ENCODE data around the gene ZBTB33. TPM values are rescaled to one million over a fixed set of nuclear protein-coding genes. Genes with fewer than 3 reads are reported as not detected.

ZBTB33 gene
- total RNA-seq, 1 experiment from 2014 or later = 16.2 TPM

DNA sequence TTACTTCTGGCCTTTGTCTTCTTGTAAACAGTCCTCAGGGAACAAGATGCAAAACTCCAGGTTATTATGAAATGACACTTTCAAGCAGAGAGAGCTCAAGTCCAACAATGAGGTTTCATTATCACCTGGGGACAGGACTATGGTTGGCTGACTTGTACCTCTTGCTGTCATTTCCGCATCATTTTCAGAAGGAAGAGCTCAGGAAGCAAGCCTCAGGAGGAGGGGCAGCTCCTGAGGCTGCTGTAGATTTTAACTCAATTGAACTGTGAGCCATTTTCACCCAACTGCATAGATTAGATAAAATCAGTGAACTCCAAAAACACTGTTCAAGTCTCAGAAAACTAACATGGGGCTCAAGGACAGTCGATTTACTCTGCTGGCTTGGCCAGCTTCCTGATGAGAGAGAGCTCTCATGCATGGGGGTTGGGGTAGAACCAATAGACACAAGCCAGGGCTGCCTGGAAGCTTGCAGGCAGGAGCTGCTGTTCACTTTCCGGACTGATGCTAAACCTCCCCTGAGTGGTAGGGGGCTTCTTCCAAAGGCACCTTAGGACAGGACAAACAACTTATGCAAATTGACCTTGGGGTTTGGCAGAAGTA is 37.0 kb downstream of the ZBTB33 start:
- ChIA-PET CTCF (no interaction called here), POLR2A (interaction anchor here (0.6 kb wide), 1 partner anchor 251 kb away, joined by 3 read pairs; no protein-coding TSS in a partner anchor)
- no peak overlapping the region for H3K4me3 Mint-ChIP-seq
- no peaks in the 10 kb centered on the region for H3K36me3 Mint-ChIP-seq
- ATAC-seq = peak; percentile 39; the same call in 1 of the 2 replicates
- H3K27me3 Mint-ChIP-seq (ENCODE audit: low read depth) = peaks cover 11% of the 10 kb centered on the region
- H3K9me3 Mint-ChIP-seq = no peaks in the 10 kb centered on the region
- TF ChIP-seq KAT7 (CRISPR knock-in tag; IDR thresholded peaks at IDR 0.05; ENCODE audit: borderline replicate concordance) (no peak), NR1H2 (CRISPR knock-in tag; IDR thresholded peaks at IDR 0.05) (no peak), GABPB1 (CRISPR knock-in tag; IDR thresholded peaks at IDR 0.05) (no peak), ZNF138 (CRISPR knock-in tag; conservative IDR thresholded peaks at IDR 0.05) (no peak), FOXP1 (CRISPR knock-in tag; IDR thresholded peaks at IDR 0.05; ENCODE audit: borderline replicate concordance) (no peak), RELA (CRISPR knock-in tag; IDR thresholded peaks at IDR 0.05; ENCODE audit: borderline replicate concordance) (no peak), JUN (CRISPR knock-in tag; IDR thresholded peaks at IDR 0.05) (no peak), ZNF263 (CRISPR knock-in tag; IDR thresholded peaks at IDR 0.05; ENCODE audit: low read depth) (no peak), ETV6 (CRISPR knock-in tag; IDR thresholded peaks at IDR 0.05) (no peak)
- TF ChIP-seq, protein P1, sequence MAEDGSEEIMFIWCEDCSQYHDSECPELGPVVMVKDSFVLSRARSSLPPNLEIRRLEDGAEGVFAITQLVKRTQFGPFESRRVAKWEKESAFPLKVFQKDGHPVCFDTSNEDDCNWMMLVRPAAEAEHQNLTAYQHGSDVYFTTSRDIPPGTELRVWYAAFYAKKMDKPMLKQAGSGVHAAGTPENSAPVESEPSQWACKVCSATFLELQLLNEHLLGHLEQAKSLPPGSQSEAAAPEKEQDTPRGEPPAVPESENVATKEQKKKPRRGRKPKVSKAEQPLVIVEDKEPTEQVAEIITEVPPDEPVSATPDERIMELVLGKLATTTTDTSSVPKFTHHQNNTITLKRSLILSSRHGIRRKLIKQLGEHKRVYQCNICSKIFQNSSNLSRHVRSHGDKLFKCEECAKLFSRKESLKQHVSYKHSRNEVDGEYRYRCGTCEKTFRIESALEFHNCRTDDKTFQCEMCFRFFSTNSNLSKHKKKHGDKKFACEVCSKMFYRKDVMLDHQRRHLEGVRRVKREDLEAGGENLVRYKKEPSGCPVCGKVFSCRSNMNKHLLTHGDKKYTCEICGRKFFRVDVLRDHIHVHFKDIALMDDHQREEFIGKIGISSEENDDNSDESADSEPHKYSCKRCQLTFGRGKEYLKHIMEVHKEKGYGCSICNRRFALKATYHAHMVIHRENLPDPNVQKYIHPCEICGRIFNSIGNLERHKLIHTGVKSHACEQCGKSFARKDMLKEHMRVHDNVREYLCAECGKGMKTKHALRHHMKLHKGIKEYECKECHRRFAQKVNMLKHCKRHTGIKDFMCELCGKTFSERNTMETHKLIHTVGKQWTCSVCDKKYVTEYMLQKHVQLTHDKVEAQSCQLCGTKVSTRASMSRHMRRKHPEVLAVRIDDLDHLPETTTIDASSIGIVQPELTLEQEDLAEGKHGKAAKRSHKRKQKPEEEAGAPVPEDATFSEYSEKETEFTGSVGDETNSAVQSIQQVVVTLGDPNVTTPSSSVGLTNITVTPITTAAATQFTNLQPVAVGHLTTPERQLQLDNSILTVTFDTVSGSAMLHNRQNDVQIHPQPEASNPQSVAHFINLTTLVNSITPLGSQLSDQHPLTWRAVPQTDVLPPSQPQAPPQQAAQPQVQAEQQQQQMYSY (CRISPR knock-in tag; IDR thresholded peaks at IDR 0.05) = no peak
- TF ChIP-seq, protein P2, sequence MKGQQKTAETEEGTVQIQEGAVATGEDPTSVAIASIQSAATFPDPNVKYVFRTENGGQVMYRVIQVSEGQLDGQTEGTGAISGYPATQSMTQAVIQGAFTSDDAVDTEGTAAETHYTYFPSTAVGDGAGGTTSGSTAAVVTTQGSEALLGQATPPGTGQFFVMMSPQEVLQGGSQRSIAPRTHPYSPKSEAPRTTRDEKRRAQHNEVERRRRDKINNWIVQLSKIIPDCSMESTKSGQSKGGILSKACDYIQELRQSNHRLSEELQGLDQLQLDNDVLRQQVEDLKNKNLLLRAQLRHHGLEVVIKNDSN (CRISPR knock-in tag; IDR thresholded peaks at IDR 0.05) = no peak
- peaks cover 11% of the 10 kb centered on the region for H3K4me1 Mint-ChIP-seq
- DNase-seq (ENCODE audit: low spot score) = no peak
- H3K27ac Mint-ChIP-seq = no peak overlapping the region

GRCh38 chrX:120290107-120290506 is 39.5 kb downstream of the ZBTB33 start:
- no peak overlapping the region for H3K27ac Mint-ChIP-seq
- peaks cover 11% of the 10 kb centered on the region for H3K4me1 Mint-ChIP-seq
- POLR2A ChIA-PET = no interaction called here
- H3K4me3 Mint-ChIP-seq = no peak overlapping the region
- 0 out of 2 replicates have a peak, but pooled peaks cover 1% of the 10 kb centered on the region for H3K27me3 Mint-ChIP-seq (ENCODE audit: low read depth)
- no peaks in the 10 kb centered on the region for H3K9me3 Mint-ChIP-seq
- TF ChIP-seq GTF2I (CRISPR knock-in tag; conservative IDR thresholded peaks at IDR 0.05) (no peak), ZNF671 (CRISPR knock-in tag; IDR thresholded peaks at IDR 0.05) (no peak), NFE2L1 (CRISPR knock-in tag; IDR thresholded peaks at IDR 0.05) (no peak), ERG (CRISPR knock-in tag; IDR thresholded peaks at IDR 0.05) (no peak), ELF4 (CRISPR knock-in tag; IDR thresholded peaks at IDR 0.05; ENCODE audit: low read depth) (no peak), ESRRA (CRISPR knock-in tag; IDR thresholded peaks at IDR 0.05; ENCODE audit: borderline replicate concordance) (no peak)
- TF ChIP-seq, protein P3, sequence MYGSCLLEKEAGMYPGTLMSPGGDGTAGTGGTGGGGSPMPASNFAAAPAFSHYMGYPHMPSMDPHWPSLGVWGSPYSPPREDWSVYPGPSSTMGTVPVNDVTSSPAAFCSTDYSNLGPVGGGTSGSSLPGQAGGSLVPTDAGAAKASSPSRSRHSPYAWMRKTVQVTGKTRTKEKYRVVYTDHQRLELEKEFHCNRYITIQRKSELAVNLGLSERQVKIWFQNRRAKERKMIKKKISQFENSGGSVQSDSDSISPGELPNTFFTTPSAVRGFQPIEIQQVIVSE (CRISPR knock-in tag; IDR thresholded peaks at IDR 0.05; ENCODE audit: borderline replicate concordance) = no peak
- TF ChIP-seq, protein P4, sequence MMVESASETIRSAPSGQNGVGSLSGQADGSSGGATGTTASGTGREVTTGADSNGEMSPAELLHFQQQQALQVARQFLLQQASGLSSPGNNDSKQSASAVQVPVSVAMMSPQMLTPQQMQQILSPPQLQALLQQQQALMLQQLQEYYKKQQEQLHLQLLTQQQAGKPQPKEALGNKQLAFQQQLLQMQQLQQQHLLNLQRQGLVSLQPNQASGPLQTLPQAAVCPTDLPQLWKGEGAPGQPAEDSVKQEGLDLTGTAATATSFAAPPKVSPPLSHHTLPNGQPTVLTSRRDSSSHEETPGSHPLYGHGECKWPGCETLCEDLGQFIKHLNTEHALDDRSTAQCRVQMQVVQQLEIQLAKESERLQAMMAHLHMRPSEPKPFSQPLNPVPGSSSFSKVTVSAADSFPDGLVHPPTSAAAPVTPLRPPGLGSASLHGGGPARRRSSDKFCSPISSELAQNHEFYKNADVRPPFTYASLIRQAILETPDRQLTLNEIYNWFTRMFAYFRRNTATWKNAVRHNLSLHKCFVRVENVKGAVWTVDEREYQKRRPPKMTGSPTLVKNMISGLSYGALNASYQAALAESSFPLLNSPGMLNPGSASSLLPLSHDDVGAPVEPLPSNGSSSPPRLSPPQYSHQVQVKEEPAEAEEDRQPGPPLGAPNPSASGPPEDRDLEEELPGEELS (CRISPR knock-in tag; IDR thresholded peaks at IDR 0.05) = no peak
- TF ChIP-seq, protein P5, sequence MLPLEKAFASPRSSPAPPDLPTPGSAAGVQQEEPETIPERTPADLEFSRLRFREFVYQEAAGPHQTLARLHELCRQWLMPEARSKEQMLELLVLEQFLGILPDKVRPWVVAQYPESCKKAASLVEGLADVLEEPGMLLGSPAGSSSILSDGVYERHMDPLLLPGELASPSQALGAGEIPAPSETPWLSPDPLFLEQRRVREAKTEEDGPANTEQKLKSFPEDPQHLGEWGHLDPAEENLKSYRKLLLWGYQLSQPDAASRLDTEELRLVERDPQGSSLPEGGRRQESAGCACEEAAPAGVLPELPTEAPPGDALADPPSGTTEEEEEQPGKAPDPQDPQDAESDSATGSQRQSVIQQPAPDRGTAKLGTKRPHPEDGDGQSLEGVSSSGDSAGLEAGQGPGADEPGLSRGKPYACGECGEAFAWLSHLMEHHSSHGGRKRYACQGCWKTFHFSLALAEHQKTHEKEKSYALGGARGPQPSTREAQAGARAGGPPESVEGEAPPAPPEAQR (CRISPR knock-in tag; IDR thresholded peaks at IDR 0.05) = no peak
- TF ChIP-seq, protein P6, sequence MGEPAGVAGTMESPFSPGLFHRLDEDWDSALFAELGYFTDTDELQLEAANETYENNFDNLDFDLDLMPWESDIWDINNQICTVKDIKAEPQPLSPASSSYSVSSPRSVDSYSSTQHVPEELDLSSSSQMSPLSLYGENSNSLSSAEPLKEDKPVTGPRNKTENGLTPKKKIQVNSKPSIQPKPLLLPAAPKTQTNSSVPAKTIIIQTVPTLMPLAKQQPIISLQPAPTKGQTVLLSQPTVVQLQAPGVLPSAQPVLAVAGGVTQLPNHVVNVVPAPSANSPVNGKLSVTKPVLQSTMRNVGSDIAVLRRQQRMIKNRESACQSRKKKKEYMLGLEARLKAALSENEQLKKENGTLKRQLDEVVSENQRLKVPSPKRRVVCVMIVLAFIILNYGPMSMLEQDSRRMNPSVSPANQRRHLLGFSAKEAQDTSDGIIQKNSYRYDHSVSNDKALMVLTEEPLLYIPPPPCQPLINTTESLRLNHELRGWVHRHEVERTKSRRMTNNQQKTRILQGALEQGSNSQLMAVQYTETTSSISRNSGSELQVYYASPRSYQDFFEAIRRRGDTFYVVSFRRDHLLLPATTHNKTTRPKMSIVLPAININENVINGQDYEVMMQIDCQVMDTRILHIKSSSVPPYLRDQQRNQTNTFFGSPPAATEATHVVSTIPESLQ (CRISPR knock-in tag; IDR thresholded peaks at IDR 0.05) = no peak
- no peak for ATAC-seq
- H3K36me3 Mint-ChIP-seq = no peaks in the 10 kb centered on the region
- CTCF ChIA-PET = no interaction called here
- no peak for DNase-seq (ENCODE audit: low spot score)
